PFSK-1 (cell line): Measurements from ENCODE around the gene PEAK1.

Experiments
- FOXP2 ChIP-seq: optimal IDR thresholded peaks from 2 replicates; pipeline ENCODE3; 2011; ENCODE audit warnings: borderline replicate concordance, control low read depth, inconsistent platforms; ENCODE audit not compliant: insufficient read depth; ENCODE audit errors: extremely low read length, extremely low read depth
- POLR2AphosphoS5 ChIP-seq: IDR thresholded peaks from 2 replicates; pipeline ENCODE4 v1.6.1; 2012; ENCODE audit warnings: low read depth, mild to moderate bottlenecking, control low read depth, low read length, moderate library complexity
- REST ChIP-seq, 2 experiments: IDR thresholded peaks; 2 replicates each; pipeline versions ENCODE4 v1.6.1 to v1.8.0; 2011 to 2012; ENCODE audit warnings: low read depth in 2 of 2, low read length in 2 of 2, control low read depth in 1 of 2, inconsistent platforms in 1 of 2, mild to moderate bottlenecking in 1 of 2, moderate library complexity in 1 of 2; ENCODE audit not compliant: insufficient read depth in 1 of 2
- SIN3A ChIP-seq: IDR thresholded peaks from 2 replicates; pipeline ENCODE4 v1.6.1; 2012; ENCODE audit warnings: mild to moderate bottlenecking, low read length, moderate library complexity, borderline replicate concordance; ENCODE audit not compliant: insufficient read depth
- TAF1 ChIP-seq: IDR thresholded peaks from 2 replicates; pipeline ENCODE4 v1.6.1; 2012; ENCODE audit warnings: low read length, control low read depth, borderline replicate concordance; ENCODE audit not compliant: insufficient read depth

GRCh38 chr15:77436822-77437221 is 16.9 kb upstream of the PEAK1 start:
- TF ChIP-seq REST (IDR thresholded peaks at IDR 0.05; ENCODE audit: insufficient read depth in 1 of 2, low read depth in 2 of 2, low read length in 2 of 2) (no peak), SIN3A (no peak), POLR2AphosphoS5 (no peak), TAF1 (no peak), FOXP2 (no peak)
